Tibial nerve (tissue), 4 donors: ENCODE results near the gene TFEB. TPM values are rescaled to one million over a fixed set of nuclear protein-coding genes. Genes with fewer than 3 reads are reported as not detected.

Experiments used
- DNase-seq, 2 donors: peaks; one replicate each; pipeline ENCODE4 v3.0.0-alpha.2; 2019; ENCODE audit warnings: low spot score in 2 of 2
- H3K27ac ChIP-seq, 4 donors: fragments of 200-600 bp; sonication (generic) in 3 of 4; one replicate each; pipeline ENCODE4 v1.5.1; 2017 to 2019; ENCODE audit warnings: mild to moderate bottlenecking in 1 of 4
- H3K27me3 ChIP-seq, 2 donors: fragments of 200-600 bp; sonication (generic) in 1 of 2; one replicate each; pipeline versions ENCODE4 v1.5.1 to v1.6.0; 2017 to 2019
- H3K36me3 ChIP-seq, 3 donors: fragments of 200-600 bp; sonication (generic); one replicate each; pipeline ENCODE4 v1.5.1; 2018 to 2019
- H3K4me1 ChIP-seq, 4 donors: fragments of 200-600 bp; sonication (generic) in 3 of 4; one replicate each; pipeline ENCODE4 v1.5.1; 2017 to 2019
- H3K4me3 ChIP-seq, 4 donors: fragments of 200-600 bp; sonication (generic) in 3 of 4; one replicate each; pipeline ENCODE4 v1.5.1; 2017 to 2019; ENCODE audit warnings: mild to moderate bottlenecking in 1 of 4, moderate library complexity in 1 of 4
- H3K9me3 ChIP-seq, 4 donors: fragments of 200-600 bp; sonication (generic) in 3 of 4; one replicate each; pipeline ENCODE4 v1.5.1; 2017 to 2019
- EP300 ChIP-seq, 2 donors: sonication (generic); formaldehyde crosslinking; IDR thresholded peaks; one replicate each; pipeline ENCODE4 v1.6.1; 2017; ENCODE audit warnings: antibody characterized with exemption in 2 of 2, mild to moderate bottlenecking in 1 of 2
- POLR2A ChIP-seq, 2 donors: fragments of 450-650 bp; IDR thresholded peaks; one replicate each; pipeline ENCODE4 v1.6.1; 2017; ENCODE audit warnings: antibody characterized with exemption in 2 of 2, mild to moderate bottlenecking in 2 of 2, moderate library complexity in 2 of 2
- WGBS, 2 donors: methylation state at CpG; one replicate each; pipeline ENCODE4 v1.1.5; 2018; 5-methylcytosine and 5-hydroxymethylcytosine counted together
- total RNA-seq, 4 donors: library from RNA; depleted of rRNA; stranded (reverse); fragments of >200 nt; gene quantifications; one replicate each; pipeline ENCODE4 v1.1.0, GENCODE V29; 2016
- TF ChIP-seq, protein P1 (sequence below), 5 experiments: fragments of 200-600 bp in 3 of 5; fragments of 450-650 bp in 2 of 5; sonication (generic) in 3 of 5; IDR thresholded peaks; one replicate each; pipeline ENCODE4 v1.5.1; 2016 to 2019; ENCODE audit warnings: antibody characterized with exemption in 5 of 5, mild to moderate bottlenecking in 3 of 5, moderate library complexity in 2 of 5

The TFEB gene
- total RNA-seq, 4 donors from 2014 or later, result 19.2 to 28.8 (median 20.6) TPM

DNA sequence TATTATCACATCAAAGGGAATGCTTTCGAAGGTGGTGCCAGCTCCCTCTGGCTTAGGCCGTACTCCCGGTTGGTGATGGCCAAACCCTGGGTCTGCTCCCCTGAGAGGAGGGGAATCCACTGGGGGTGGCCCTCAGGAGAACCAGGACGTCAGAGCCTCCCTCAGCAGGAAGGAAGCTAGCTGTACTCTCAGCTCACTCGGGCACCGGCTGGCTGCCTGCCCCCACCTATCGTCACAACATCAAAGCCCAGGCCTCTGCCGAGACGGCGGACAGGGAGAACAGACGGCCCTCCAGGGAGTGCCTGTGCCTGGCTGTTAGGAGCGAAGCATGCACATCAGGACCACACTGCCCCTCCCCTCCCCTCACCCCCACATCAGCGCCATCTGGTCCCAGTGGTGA is 20.9 kb upstream of the TFEB start:
- no peaks in the 10 kb centered on the region for H3K36me3 ChIP-seq
- 49 to 74% methylated on average over 5 of the region's 13 CpGs for WGBS, 2 donors
- H3K27ac ChIP-seq, result no peak overlapping the region
- H3K4me1 ChIP-seq, result no peaks in the 10 kb centered on the region
- H3K9me3 ChIP-seq, result no peaks in the 10 kb centered on the region
- DNase-seq, result no peak
- no peak for TF ChIP-seq EP300 (IDR thresholded peaks at IDR 0.05)
- TF ChIP-seq, protein P1, sequence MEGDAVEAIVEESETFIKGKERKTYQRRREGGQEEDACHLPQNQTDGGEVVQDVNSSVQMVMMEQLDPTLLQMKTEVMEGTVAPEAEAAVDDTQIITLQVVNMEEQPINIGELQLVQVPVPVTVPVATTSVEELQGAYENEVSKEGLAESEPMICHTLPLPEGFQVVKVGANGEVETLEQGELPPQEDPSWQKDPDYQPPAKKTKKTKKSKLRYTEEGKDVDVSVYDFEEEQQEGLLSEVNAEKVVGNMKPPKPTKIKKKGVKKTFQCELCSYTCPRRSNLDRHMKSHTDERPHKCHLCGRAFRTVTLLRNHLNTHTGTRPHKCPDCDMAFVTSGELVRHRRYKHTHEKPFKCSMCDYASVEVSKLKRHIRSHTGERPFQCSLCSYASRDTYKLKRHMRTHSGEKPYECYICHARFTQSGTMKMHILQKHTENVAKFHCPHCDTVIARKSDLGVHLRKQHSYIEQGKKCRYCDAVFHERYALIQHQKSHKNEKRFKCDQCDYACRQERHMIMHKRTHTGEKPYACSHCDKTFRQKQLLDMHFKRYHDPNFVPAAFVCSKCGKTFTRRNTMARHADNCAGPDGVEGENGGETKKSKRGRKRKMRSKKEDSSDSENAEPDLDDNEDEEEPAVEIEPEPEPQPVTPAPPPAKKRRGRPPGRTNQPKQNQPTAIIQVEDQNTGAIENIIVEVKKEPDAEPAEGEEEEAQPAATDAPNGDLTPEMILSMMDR (IDR thresholded peaks at IDR 0.05), result no peak
- no peak for TF ChIP-seq POLR2A (IDR thresholded peaks at IDR 0.05)
- H3K4me3 ChIP-seq, result no peak overlapping the region
- no peaks in the 10 kb centered on the region for H3K27me3 ChIP-seq

DNA sequence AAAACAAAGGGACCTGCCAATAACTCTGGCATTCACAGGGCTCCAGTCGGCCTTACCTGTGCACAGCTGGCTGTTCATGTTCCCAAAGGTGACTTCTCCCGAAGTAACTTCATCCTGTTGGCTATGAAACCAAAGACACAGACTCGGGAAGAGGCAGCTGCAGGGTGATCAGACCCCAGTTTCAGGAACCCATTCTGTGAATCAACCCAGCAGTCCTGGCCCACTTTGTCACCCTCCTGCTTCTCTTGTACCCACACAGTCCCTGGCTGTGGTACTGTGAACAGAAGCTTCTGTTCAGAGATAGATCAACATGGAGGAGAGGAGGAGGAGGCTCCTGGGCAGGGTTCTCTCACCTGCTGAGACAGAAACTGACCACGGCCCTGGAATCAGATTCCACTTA is 20.5 kb upstream of the TFEB start:
- Histone ChIP-seq H3K4me1 (no peaks in the 10 kb centered on the region), H3K27ac (no peak overlapping the region), H3K27me3 (no peaks in the 10 kb centered on the region), H3K4me3 (no peak overlapping the region), H3K9me3 (no peaks in the 10 kb centered on the region), H3K36me3 (no peaks in the 10 kb centered on the region)
- 66 to 87% methylated on average over 4 of the region's 4 CpGs for WGBS, 2 donors
- TF ChIP-seq, protein P1 (IDR thresholded peaks at IDR 0.05), result no peak
- TF ChIP-seq EP300 (IDR thresholded peaks at IDR 0.05) (no peak), POLR2A (IDR thresholded peaks at IDR 0.05) (no peak)
- no peak for DNase-seq

DNA sequence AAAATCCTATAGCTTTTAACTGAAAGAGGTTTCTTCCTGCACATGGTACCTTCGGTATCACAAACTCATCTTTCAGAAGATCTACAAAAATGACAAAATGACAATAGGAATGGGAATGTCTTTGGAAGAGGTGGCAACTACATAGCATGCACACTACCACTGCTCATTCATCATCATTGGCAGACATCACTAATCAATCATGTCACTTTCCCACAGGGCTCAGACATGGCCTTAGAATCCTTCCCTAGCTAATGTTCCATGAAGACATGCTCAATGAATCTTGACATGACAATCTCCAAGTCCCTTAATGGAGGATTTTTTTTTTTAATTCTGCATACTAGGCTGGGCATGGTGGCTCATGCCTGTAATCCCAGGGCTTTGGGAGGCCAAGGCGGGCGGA is 15.0 kb upstream of the TFEB start:
- H3K9me3 ChIP-seq, result no peaks in the 10 kb centered on the region
- no peak overlapping the region for H3K27ac ChIP-seq
- no peak overlapping the region for H3K4me3 ChIP-seq
- TF ChIP-seq POLR2A (IDR thresholded peaks at IDR 0.05) (no peak), EP300 (IDR thresholded peaks at IDR 0.05) (no peak)
- TF ChIP-seq, protein P1 (IDR thresholded peaks at IDR 0.05), result no peak
- DNase-seq, result no peak
- no peaks in the 10 kb centered on the region for H3K4me1 ChIP-seq
- WGBS, 2 donors, result 97 to 99% methylated on average over 3 of the region's 3 CpGs
- H3K36me3 ChIP-seq, result no peaks in the 10 kb centered on the region
- H3K27me3 ChIP-seq, result no peaks in the 10 kb centered on the region

DNA sequence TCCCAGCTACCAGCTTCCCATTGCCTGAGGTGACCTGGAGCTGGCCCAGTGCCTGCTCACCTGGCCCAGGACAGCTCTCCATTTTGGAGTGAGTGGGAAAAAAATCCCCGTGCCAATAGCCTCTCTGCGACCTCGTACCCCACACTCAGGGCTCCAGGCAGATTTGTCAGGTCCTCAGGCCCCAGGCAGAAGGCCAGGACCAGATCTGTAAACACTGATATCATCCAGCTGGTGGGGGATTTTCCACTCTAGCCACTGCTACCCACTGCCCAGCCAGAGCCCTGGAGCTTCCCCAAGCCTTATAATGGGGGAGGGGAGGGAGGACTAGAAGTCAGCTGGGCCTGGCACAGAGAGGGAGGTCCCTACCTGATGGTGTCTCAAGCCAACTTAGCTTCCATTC is 13.1 kb upstream of the TFEB start:
- Histone ChIP-seq H3K27me3 (no peaks in the 10 kb centered on the region), H3K36me3 (no peaks in the 10 kb centered on the region), H3K4me1 (no peaks in the 10 kb centered on the region), H3K9me3 (no peaks in the 10 kb centered on the region), H3K4me3 (no peak overlapping the region), H3K27ac (no peak overlapping the region)
- TF ChIP-seq, protein P1 (IDR thresholded peaks at IDR 0.05), result no peak
- TF ChIP-seq POLR2A (IDR thresholded peaks at IDR 0.05) (no peak), EP300 (IDR thresholded peaks at IDR 0.05) (no peak)
- 78 to 92% methylated on average over 2 to 3 of the region's 3 CpGs for WGBS, 2 donors
- DNase-seq, result no peak

DNA sequence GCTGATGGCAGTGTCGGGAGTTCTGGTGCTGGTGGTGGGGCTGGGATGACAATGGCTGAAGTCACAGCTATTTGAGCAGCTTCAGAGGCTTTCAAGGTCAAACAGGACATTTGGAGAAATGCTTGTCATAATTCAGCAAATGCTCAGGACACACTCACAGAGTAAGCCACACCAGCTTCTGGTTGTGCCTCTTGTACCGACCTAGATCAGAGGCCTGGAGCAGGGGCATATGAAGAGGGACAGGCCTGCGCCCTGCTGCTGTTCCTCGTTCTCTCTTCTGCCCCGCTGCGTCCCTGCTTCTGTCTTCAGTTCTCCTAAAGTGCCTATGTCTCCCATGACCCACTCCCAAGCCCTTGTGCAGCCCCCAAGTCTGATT is 12.7 kb upstream of the TFEB start:
- H3K4me1 ChIP-seq, result no peaks in the 10 kb centered on the region
- H3K36me3 ChIP-seq, result no peaks in the 10 kb centered on the region
- WGBS, 2 donors, result 87 to 90% methylated on average over 6 of the region's 6 CpGs
- H3K4me3 ChIP-seq, result no peak overlapping the region
- no peaks in the 10 kb centered on the region for H3K9me3 ChIP-seq
- TF ChIP-seq, protein P1 (IDR thresholded peaks at IDR 0.05), result no peak
- no peak for TF ChIP-seq EP300 (IDR thresholded peaks at IDR 0.05)
- no peak for TF ChIP-seq POLR2A (IDR thresholded peaks at IDR 0.05)
- no peak for DNase-seq
- H3K27ac ChIP-seq, result no peak overlapping the region
- H3K27me3 ChIP-seq, result no peaks in the 10 kb centered on the region
